Neural progenitor cell (in vitro differentiated cells): ENCODE results near the gene CBLL1.

Experiments used
- CTCF ChIP-seq: fragments of 200-600 bp; sonication (generic); IDR thresholded peaks from 2 replicates; pipeline ENCODE4 v1.5.1; 2017; ENCODE audit warnings: antibody characterized with exemption, mild to moderate bottlenecking
- EZH2 ChIP-seq: fragments of 200-600 bp; sonication (generic); IDR thresholded peaks from 2 replicates; pipeline ENCODE4 v1.6.1; 2017; ENCODE audit warnings: antibody characterized with exemption, mild to moderate bottlenecking, moderate library complexity
- EZH2phosphoT487 ChIP-seq: fragments of 200-600 bp; sonication (generic); IDR thresholded peaks from 2 replicates; pipeline ENCODE4 v1.6.1; 2017; ENCODE audit warnings: antibody characterized with exemption

DNA sequence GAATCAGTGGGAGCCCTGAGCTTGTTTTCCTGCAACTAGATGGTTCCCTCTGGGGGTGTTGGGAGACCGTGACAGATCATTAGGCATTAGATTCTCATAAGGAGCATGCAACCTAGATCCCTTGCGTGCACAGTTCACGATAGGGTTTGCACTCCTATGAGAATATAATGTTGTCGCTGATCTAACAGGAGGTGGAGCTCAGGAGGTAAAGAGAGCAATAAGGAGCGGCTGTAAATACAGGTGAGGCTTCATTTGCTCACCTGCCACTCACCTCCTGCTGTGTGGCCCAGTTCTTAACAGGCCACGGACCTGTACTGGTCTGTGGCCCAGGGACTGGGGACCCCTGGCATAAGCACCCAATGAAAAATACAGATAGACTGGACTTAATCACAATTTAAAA lies 48.4 kb downstream of the CBLL1 start:
- no peak for TF ChIP-seq CTCF
- TF ChIP-seq EZH2 = no peak
- TF ChIP-seq EZH2phosphoT487 = no peak
